ENCODE measurements around the gene CFB. TPM values are rescaled to one million over a fixed set of nuclear protein-coding genes. Genes with fewer than 3 reads are reported as not detected.

The CFB gene
- total and polyA plus RNA-seq, 2 of the 4 experiments (the other 2 are of a cell fraction), result 1.8 to 6.1 TPM

GRCh38 chr6:31905041-31905440 is 40.9 kb upstream of the CFB start:
- Histone ChIP-seq H4K91ac (ENCODE audit: insufficient read depth, low read depth, low read length) (no peak overlapping the region), H3K27me3 (ENCODE audit: control insufficient read depth, insufficient read depth, low read length) (no peaks in the 10 kb centered on the region), H3K9ac (ENCODE audit: low read depth, low read length) (no peak overlapping the region), H2BK20ac (ENCODE audit: low read depth, low read length) (no peak overlapping the region), H3K79me1 (ENCODE audit: low read depth in 1 of 2, low read length in 2 of 2) (peaks cover 0 to 13% of the 10 kb centered on the region in 2 experiments; a peak in 2 of 4 replicates), H2AK9ac (replicated peaks; ENCODE audit: low read depth, low read length, poor library complexity) (no peak overlapping the region), H3K4me1 (ENCODE audit: control insufficient read depth, insufficient read depth, low read length) (peaks cover 9% of the 10 kb centered on the region), H2BK120ac (ENCODE audit: low read depth, low read length) (no peak overlapping the region), H2AFZ (replicated peaks; ENCODE audit: low read length, poor library complexity) (no peak overlapping the region), H3K4me3 (ENCODE audit: insufficient read depth, low read depth, low read length) (no peak overlapping the region), H2AK5ac (ENCODE audit: low read depth, low read length) (no peak overlapping the region), H3K56ac (ENCODE audit: extremely low read depth, insufficient read depth, low read length) (no peak overlapping the region), H3K23ac (ENCODE audit: low read depth, low read length) (no peak overlapping the region), H2BK15ac (ENCODE audit: low read depth, low read length) (no peak overlapping the region), H3K9me3 (ENCODE audit: control insufficient read depth, insufficient read depth, low read length) (no peaks in the 10 kb centered on the region), H4K8ac (ENCODE audit: low read depth in 2 of 2, low read length in 2 of 2) (no peak overlapping the region), H3K18ac (ENCODE audit: low read depth, low read length) (no peak overlapping the region), H4K20me1 (ENCODE audit: insufficient read depth, low read length) (no peaks in the 10 kb centered on the region), H2BK5ac (ENCODE audit: low read depth, low read length, poor library complexity, severe bottlenecking) (no peak overlapping the region), H4K5ac (ENCODE audit: low read depth, low read length) (no peak overlapping the region), H3K14ac (replicated peaks; ENCODE audit: low read depth, low read length) (no peak overlapping the region), H3K4me2 (ENCODE audit: low read depth, low read length) (no peak overlapping the region), H3K9me1 (ENCODE audit: insufficient read depth, low read length) (peaks cover 9% of the 10 kb centered on the region; the same call in 1 of the 2 replicates), H3K36me3 (ENCODE audit: control insufficient read depth, insufficient read depth, low read length) (no peaks in the 10 kb centered on the region), H3K4ac (ENCODE audit: low read depth, low read length) (no peak overlapping the region), H3K27ac (ENCODE audit: insufficient read depth, low read length) (no peak overlapping the region)
- intact Hi-C loops (cut with micrococcal nuclease), result no loop called here
- dilution Hi-C loops (cut with HindIII; ENCODE audit: low sequenced_read_pairs, unreplicated experiment), result no loop called here
- DNase-seq (no peak), ATAC-seq (ENCODE audit: low read depth) (no peak)
- in situ Hi-C loops (cut with MboI; ENCODE audit: low sequenced_read_pairs), result no loop called here
- POLR2A ChIA-PET (ENCODE audit: unreplicated experiment), result no interaction called here
- WGBS, 2 experiments (ENCODE audit: extremely low coverage in 2 of 2, insufficient read length in 1 of 2), result no CpG with 5 or more reads among the region's 1 CpG
- no TSS peak for BruUV-seq (replicated peaks)
- TF ChIP-seq CEBPB (IDR thresholded peaks at IDR 0.05; ENCODE audit: low read depth, low read length) (no peak), RCOR1 (IDR thresholded peaks at IDR 0.05; ENCODE audit: insufficient replicate concordance, low read length) (no peak), MXI1 (IDR thresholded peaks at IDR 0.05; ENCODE audit: borderline replicate concordance, low read depth, low read length) (no peak), CTCF (conservative IDR thresholded peaks at IDR 0.05; ENCODE audit: low read depth, low read length) (no peak), POLR2A (IDR thresholded peaks at IDR 0.05; ENCODE audit: low read depth, low read length) (no peak), MAFK (IDR thresholded peaks at IDR 0.05; ENCODE audit: low read depth, low read length) (no peak), SMC3 (IDR thresholded peaks at IDR 0.05; ENCODE audit: low read depth, low read length) (no peak), RFX5 (IDR thresholded peaks at IDR 0.05; ENCODE audit: low read depth, low read length) (no peak)
- CTCF ChIA-PET, result interaction anchor here (2.1 kb wide), 1 partner anchor 47 kb away, joined by 10 read pairs; no protein-coding TSS in a partner anchor

Data from IMR-90 (cell line).